Measurements from ENCODE around the gene KIAA0232.

Gene KIAA0232

GRCh38 chr4:6926681-6927478 is 144.4 kb downstream of the KIAA0232 start:
- peak; percentile 91 for ATAC-seq
- TF ChIP-seq ZC3H10 (CRISPR knock-in tag; IDR thresholded peaks at IDR 0.05) (no peak), ZFP3 (CRISPR knock-in tag; IDR thresholded peaks at IDR 0.05) (peak; percentile 85), OSR1 (CRISPR knock-in tag; IDR thresholded peaks at IDR 0.05) (no peak)

GRCh38 chr4:6928081-6928480 is 145.6 kb downstream of the KIAA0232 start:
- TF ChIP-seq BACH2 (CRISPR knock-in tag; IDR thresholded peaks at IDR 0.05; ENCODE audit: borderline replicate concordance) = no peak
- no peak for TF ChIP-seq ZNF70 (CRISPR knock-in tag; IDR thresholded peaks at IDR 0.05)
- no peak for TF ChIP-seq ZFP30 (CRISPR knock-in tag; IDR thresholded peaks at IDR 0.05)
- TF ChIP-seq ZFP3 (CRISPR knock-in tag; IDR thresholded peaks at IDR 0.05) = no peak
- ATAC-seq = no peak

GRCh38 chr4:6929339-6929811 is 146.8 kb downstream of the KIAA0232 start:
- no peak for ATAC-seq
- no peak for TF ChIP-seq TCF4 (CRISPR knock-in tag; IDR thresholded peaks at IDR 0.05; ENCODE audit: borderline replicate concordance)
- TF ChIP-seq ZFP30 (CRISPR knock-in tag; IDR thresholded peaks at IDR 0.05) = no peak
- TF ChIP-seq OSR1 (CRISPR knock-in tag; IDR thresholded peaks at IDR 0.05) = no peak
- no peak for TF ChIP-seq PATZ1 (CRISPR knock-in tag; IDR thresholded peaks at IDR 0.05; ENCODE audit: borderline replicate concordance)
- TF ChIP-seq ARNTL (CRISPR knock-in tag; IDR thresholded peaks at IDR 0.05; ENCODE audit: borderline replicate concordance, low read depth) = no peak
- TF ChIP-seq SNAI2 (CRISPR knock-in tag; IDR thresholded peaks at IDR 0.05) = no peak
- no peak for TF ChIP-seq TSHZ2 (CRISPR knock-in tag; IDR thresholded peaks at IDR 0.05)
- no peak for TF ChIP-seq POU6F1 (CRISPR knock-in tag; IDR thresholded peaks at IDR 0.05; ENCODE audit: borderline replicate concordance, low read depth)
- TF ChIP-seq CSRNP3 (CRISPR knock-in tag; IDR thresholded peaks at IDR 0.05) = no peak
- TF ChIP-seq RARB (CRISPR knock-in tag; IDR thresholded peaks at IDR 0.05) = no peak
- TF ChIP-seq CSDC2 (CRISPR knock-in tag; IDR thresholded peaks at IDR 0.05) = no peak

GRCh38 chr4:6929812-6930464 is 147.4 kb downstream of the KIAA0232 start:
- no peak for ATAC-seq
- TF ChIP-seq CSDC2 (CRISPR knock-in tag; IDR thresholded peaks at IDR 0.05) = no peak
- no peak for TF ChIP-seq ZNF70 (CRISPR knock-in tag; IDR thresholded peaks at IDR 0.05)
- no peak for TF ChIP-seq CREB5 (CRISPR knock-in tag; IDR thresholded peaks at IDR 0.05; ENCODE audit: low read depth)
- no peak for TF ChIP-seq ISL1 (CRISPR knock-in tag; IDR thresholded peaks at IDR 0.05)
- no peak for TF ChIP-seq ARNTL (CRISPR knock-in tag; IDR thresholded peaks at IDR 0.05; ENCODE audit: borderline replicate concordance, low read depth)
- no peak for TF ChIP-seq OSR1 (CRISPR knock-in tag; IDR thresholded peaks at IDR 0.05)
- no peak for TF ChIP-seq ESRRG (CRISPR knock-in tag; IDR thresholded peaks at IDR 0.05)
- TF ChIP-seq BACH2 (CRISPR knock-in tag; IDR thresholded peaks at IDR 0.05; ENCODE audit: borderline replicate concordance) = no peak
- TF ChIP-seq ZC3H10 (CRISPR knock-in tag; IDR thresholded peaks at IDR 0.05) = no peak
- no peak for TF ChIP-seq ZNF565 (CRISPR knock-in tag; conservative IDR thresholded peaks at IDR 0.05; ENCODE audit: low read depth)
- no peak for TF ChIP-seq RARB (CRISPR knock-in tag; IDR thresholded peaks at IDR 0.05)
- TF ChIP-seq ZFP30 (CRISPR knock-in tag; IDR thresholded peaks at IDR 0.05) = no peak
- TF ChIP-seq GLIS3 (CRISPR knock-in tag; IDR thresholded peaks at IDR 0.05) = no peak
- no peak for TF ChIP-seq CSRNP3 (CRISPR knock-in tag; IDR thresholded peaks at IDR 0.05)
- TF ChIP-seq ZNF8 (CRISPR knock-in tag; IDR thresholded peaks at IDR 0.05) = no peak
- TF ChIP-seq PPARA (CRISPR knock-in tag; IDR thresholded peaks at IDR 0.05; ENCODE audit: borderline replicate concordance) = no peak

All from SK-N-SH treated with all-trans-retinoic acid at 6 μM for 48 hours (cell line).